Measurements from ENCODE around the gene TLE4.
"Not testable (repeated sequence)": the region's sequence is repeated elsewhere in the genome, so short reads cannot be mapped to it uniquely, and the experiment has no call there.

Gene TLE4

GRCh38 chr9:79571309-79572031, at the start of gene TLE4:
Gene TLE4, plus strand, starts transcription at chr9:79571965. Its CDS starts 826 bp downstream, at chr9:79572791.
- H3K4me1 Mint-ChIP-seq (ENCODE audit: low read depth): peaks cover 34% of the 10 kb centered on the region
- peaks cover 2% of the 10 kb centered on the region for H3K27me3 Mint-ChIP-seq
- no peaks in the 10 kb centered on the region for H3K9me3 Mint-ChIP-seq (ENCODE audit: low read depth)
- H3K27ac Mint-ChIP-seq: no peak within 1 kb of the TSS
- peak within 1 kb of the TSS; percentile 68 for H3K4me3 Mint-ChIP-seq
- H3K36me3 Mint-ChIP-seq: no peaks in the 10 kb centered on the region

DNA sequence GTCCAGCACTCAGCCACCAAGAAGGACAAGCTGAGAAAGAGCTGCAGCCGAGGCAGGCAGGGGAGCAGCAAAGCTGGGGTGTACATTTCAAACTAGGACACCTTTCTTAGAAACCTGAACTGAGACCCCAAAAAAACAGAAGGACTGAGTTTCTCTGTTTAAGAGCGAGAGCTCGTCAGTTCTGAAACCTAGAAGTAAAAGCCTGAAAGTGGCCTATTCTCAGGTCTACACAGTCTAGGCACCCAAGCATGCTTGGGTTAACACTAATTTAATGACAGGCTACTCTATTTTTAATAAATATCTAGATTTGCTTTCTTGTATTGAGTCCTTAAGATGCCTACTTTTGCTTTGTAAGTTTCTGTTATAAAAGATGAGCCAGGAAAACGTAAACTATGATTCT, 49.0 kb upstream of the TLE4 start:
- peaks cover 7% of the 10 kb centered on the region for H3K36me3 Mint-ChIP-seq
- no peak overlapping the region for H3K27ac Mint-ChIP-seq
- H3K4me1 Mint-ChIP-seq (ENCODE audit: low read depth): no peaks in the 10 kb centered on the region
- peaks cover 4% of the 10 kb centered on the region for H3K9me3 Mint-ChIP-seq (ENCODE audit: low read depth)
- no peaks in the 10 kb centered on the region for H3K27me3 Mint-ChIP-seq
- H3K4me3 Mint-ChIP-seq: no peak overlapping the region

GRCh38 chr9:79524266-79524665, 47.5 kb upstream of the TLE4 start:
- Mint-ChIP-seq H3K9me3 (ENCODE audit: low read depth) (peaks cover 4% of the 10 kb centered on the region), H3K4me3 (no peak overlapping the region), H3K27me3 (no peaks in the 10 kb centered on the region), H3K36me3 (peaks cover 7% of the 10 kb centered on the region), H3K27ac (no peak overlapping the region), H3K4me1 (ENCODE audit: low read depth) (no peaks in the 10 kb centered on the region)

GRCh38 chr9:79526149-79526672, 45.6 kb upstream of the TLE4 start:
- H3K36me3 Mint-ChIP-seq: peaks cover 7% of the 10 kb centered on the region
- H3K9me3 Mint-ChIP-seq (ENCODE audit: low read depth): peaks cover 4% of the 10 kb centered on the region
- no peaks in the 10 kb centered on the region for H3K27me3 Mint-ChIP-seq
- no peak overlapping the region for H3K4me3 Mint-ChIP-seq
- H3K4me1 Mint-ChIP-seq (ENCODE audit: low read depth): no peaks in the 10 kb centered on the region
- H3K27ac Mint-ChIP-seq: no peak overlapping the region

- Mint-ChIP-seq H3K27ac (no peak overlapping the region), H3K4me3 (no peak overlapping the region), H3K9me3 (ENCODE audit: low read depth) (no peaks in the 10 kb centered on the region), H3K4me1 (ENCODE audit: low read depth) (no peaks in the 10 kb centered on the region), H3K27me3 (no peaks in the 10 kb centered on the region), H3K36me3 (peaks cover 8% of the 10 kb centered on the region)
These were observed 36.2 kb upstream of the TLE4 start for GRCh38 chr9:79535534-79535933.

DNA sequence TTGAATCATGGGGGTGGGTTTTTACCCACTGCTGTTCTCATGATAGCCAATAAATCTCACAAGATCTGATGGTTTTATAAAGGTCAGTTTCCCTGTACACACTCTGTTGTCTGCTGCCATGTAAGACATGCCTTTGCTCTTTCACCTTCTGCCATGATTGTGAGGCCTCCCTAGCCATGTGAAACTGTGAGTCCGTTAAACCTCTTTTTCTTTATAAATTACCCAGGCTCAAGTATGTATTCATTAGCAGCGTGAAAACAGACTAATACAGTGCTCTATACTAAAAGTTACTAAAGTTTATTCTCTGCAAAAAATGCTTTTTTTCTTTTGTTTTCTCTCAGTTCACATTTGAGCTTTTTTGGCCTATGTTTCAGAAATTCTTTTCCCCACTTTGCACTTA, 33.9 kb upstream of the TLE4 start:
- H3K9me3 Mint-ChIP-seq (ENCODE audit: low read depth): no peaks in the 10 kb centered on the region
- H3K36me3 Mint-ChIP-seq: peaks cover 8% of the 10 kb centered on the region
- H3K4me3 Mint-ChIP-seq: no peak overlapping the region

DNA sequence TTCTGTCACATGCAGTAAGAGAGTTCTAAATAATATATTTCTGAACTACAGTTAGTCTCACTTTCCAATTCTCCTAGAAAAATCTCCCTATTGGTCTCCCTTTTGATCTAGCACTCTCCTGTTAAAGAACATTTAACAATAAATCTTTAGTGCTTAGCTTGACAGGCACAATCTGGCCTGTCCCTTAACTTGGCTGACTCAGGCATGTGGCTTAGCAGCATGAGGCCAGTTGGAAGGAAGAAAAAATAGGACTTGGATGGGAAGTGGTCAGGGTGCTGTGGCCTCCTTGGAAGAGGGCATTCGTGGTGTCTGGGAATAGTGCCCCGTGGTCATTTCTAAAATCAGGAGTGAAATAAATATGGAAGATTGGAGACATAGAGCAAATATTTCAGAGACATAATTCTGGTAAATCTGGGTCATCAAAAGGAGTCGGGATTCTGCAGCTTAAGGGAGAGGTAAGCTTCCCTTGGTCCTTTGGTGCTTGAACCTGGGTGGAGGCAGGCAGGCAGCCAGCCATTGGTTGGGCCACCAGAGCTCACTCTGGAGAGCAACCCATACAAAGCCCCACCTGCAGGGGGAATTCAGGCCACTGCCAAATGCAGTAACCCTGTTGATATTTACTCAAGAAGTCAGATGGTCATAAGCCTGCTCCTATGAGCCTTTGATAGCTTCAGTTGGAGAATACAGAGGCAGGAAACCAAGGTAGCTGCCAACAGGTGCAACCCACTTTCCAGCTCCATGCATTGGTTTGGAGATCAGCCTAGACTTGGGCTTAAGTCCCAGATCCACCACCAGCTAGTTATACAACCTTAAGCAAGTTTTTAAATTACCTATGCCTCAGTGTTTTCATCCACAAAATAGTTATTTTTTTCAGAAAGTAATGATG, 28.8 kb upstream of the TLE4 start:
- Mint-ChIP-seq H3K27me3 (no peaks in the 10 kb centered on the region), H3K9me3 (ENCODE audit: low read depth) (no peaks in the 10 kb centered on the region), H3K27ac (no peak overlapping the region), H3K36me3 (peaks cover 5% of the 10 kb centered on the region), H3K4me3 (no peak overlapping the region), H3K4me1 (ENCODE audit: low read depth) (peaks cover 25% of the 10 kb centered on the region)

More for the DNA sequence above, 33.9 kb upstream of the TLE4 start:
- no peak overlapping the region for H3K27ac Mint-ChIP-seq
- H3K4me1 Mint-ChIP-seq (ENCODE audit: low read depth): peaks cover 2% of the 10 kb centered on the region
- no peaks in the 10 kb centered on the region for H3K27me3 Mint-ChIP-seq

GRCh38 chr9:79544375-79544774, 27.4 kb upstream of the TLE4 start:
- not testable (repeated sequence) for H3K36me3 Mint-ChIP-seq; H3K27me3 Mint-ChIP-seq; H3K9me3 Mint-ChIP-seq (ENCODE audit: low read depth)
- Mint-ChIP-seq H3K27ac (peak overlapping the region; percentile 23), H3K4me1 (ENCODE audit: low read depth) (peaks cover 25% of the 10 kb centered on the region), H3K4me3 (peak overlapping the region; percentile 59)

DNA sequence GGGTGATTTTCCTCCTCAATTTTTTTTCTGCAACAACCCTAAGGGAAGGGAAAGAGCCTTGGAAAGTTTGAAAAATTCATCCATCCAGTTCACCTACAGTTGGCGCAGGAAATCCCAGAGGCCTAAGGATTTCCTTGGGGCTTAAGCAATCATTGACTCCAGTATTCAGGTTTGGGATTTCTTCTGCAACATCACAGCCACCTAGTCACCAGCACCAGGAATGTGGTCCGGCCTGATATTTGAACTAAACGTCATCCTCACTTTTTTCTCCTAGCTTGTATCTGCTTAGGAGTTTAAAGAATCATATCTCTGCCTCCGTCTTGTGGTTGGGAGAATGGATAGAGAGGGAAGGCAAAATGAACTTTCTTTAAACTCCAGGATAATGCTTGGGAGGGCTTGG, 20.2 kb upstream of the TLE4 start:
- Mint-ChIP-seq H3K9me3 (ENCODE audit: low read depth) (peaks cover 3% of the 10 kb centered on the region), H3K36me3 (no peaks in the 10 kb centered on the region), H3K27me3 (no peaks in the 10 kb centered on the region), H3K4me3 (no peak overlapping the region), H3K27ac (no peak overlapping the region), H3K4me1 (ENCODE audit: low read depth) (no peaks in the 10 kb centered on the region)

DNA sequence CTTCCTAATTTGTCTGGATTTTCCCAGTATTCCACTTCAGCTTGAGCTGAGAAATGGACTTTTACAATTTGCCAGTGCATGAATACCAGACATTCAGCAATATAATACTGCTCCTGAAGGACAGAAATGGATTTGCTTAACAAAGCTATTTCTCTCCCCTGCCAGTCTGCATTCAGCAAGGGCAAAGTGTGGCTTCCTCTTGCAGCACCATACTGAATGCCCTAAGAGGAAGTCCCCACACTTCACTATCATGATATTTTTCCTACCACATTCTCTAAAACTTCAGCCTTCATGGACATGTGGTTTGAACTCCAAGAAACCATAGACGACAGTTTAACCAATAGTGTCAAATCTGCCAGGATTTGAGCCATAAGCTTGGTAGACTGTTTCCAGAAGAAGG, 19.8 kb upstream of the TLE4 start:
- H3K9me3 Mint-ChIP-seq (ENCODE audit: low read depth): peaks cover 3% of the 10 kb centered on the region

GRCh38 chr9:79555474-79556089, 16.2 kb upstream of the TLE4 start:
- peaks cover 2% of the 10 kb centered on the region for H3K4me1 Mint-ChIP-seq (ENCODE audit: low read depth)
- H3K4me3 Mint-ChIP-seq: no peak overlapping the region
- H3K27ac Mint-ChIP-seq: no peak overlapping the region
- no peaks in the 10 kb centered on the region for H3K36me3 Mint-ChIP-seq
- H3K9me3 Mint-ChIP-seq (ENCODE audit: low read depth): peaks cover 2% of the 10 kb centered on the region
- H3K27me3 Mint-ChIP-seq: no peaks in the 10 kb centered on the region

More for the DNA sequence above, 19.8 kb upstream of the TLE4 start:
- Mint-ChIP-seq H3K27ac (no peak overlapping the region), H3K4me1 (ENCODE audit: low read depth) (no peaks in the 10 kb centered on the region), H3K36me3 (no peaks in the 10 kb centered on the region), H3K27me3 (no peaks in the 10 kb centered on the region), H3K4me3 (no peak overlapping the region)

DNA sequence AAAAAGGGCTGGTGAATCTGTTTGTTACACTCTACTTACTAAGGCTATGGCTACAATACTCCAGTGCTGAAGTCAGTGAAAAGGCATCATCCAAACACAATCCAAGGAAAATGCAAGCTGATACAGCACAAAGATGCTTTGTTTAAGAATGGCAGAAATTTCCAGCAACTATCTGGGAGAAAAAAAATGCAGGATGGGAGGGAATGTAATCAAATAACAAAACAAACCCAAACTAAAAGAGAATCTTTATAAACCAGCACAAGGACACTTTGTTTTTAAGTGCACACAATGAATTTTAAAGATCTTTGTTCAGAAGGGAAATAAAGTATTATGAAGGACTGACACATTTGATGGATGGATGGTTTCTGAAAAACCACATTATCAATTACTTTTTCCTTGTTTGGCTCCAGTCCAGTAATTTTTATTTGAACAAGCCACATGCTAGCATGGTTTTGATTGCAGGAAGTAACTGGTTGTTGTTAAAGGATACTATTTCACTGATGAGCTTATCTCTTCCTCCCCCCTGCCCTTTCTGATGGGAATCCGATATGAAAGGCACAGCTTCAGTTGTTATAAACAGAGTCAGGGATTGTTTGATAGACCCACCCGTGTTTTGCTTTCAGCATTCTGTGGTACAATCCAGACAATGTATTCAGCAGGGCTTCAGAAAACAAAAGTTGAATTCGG, 12.1 kb upstream of the TLE4 start:
- peaks cover 2% of the 10 kb centered on the region for H3K27me3 Mint-ChIP-seq
- peaks cover 2% of the 10 kb centered on the region for H3K4me1 Mint-ChIP-seq (ENCODE audit: low read depth)
- no peak overlapping the region for H3K27ac Mint-ChIP-seq
- no peak overlapping the region for H3K4me3 Mint-ChIP-seq
- peaks cover 2% of the 10 kb centered on the region for H3K36me3 Mint-ChIP-seq
- no peaks in the 10 kb centered on the region for H3K9me3 Mint-ChIP-seq (ENCODE audit: low read depth)

DNA sequence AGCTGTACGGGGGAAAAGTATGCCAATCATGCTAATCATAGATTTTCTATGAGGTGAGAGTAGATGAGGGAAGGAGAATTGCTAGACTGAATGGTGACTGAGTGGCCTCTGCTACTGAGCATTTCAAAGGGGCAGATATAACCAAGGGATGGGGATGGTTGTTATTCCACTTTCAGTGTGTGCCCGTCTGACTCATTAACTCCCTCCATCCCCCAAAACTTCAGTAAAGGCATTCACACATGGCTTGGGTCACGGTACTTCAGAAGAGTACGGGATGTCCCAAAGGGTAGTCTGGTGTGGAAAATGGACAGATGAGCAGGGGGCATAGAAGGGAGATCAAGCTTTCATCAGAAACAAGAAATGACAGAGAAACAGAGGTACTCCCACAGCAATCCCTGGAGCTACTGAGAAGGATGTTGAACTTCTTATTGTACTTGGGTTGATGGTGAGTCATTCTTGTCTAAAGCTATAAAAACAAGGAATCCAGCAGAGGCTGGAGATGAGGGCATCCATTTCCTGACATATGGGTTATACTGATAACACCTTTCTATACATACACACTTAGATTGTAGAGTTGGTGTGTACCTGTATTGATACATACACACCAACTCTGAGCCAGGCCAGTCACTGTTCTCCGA, 8.9 kb upstream of the TLE4 start:
- Mint-ChIP-seq H3K4me1 (ENCODE audit: low read depth) (peaks cover 7% of the 10 kb centered on the region), H3K27me3 (peaks cover 5% of the 10 kb centered on the region), H3K4me3 (no peak overlapping the region), H3K27ac (no peak overlapping the region), H3K9me3 (ENCODE audit: low read depth) (no peaks in the 10 kb centered on the region), H3K36me3 (peaks cover 2% of the 10 kb centered on the region)

- peaks cover 2% of the 10 kb centered on the region for H3K36me3 Mint-ChIP-seq
- peaks cover 7% of the 10 kb centered on the region for H3K4me1 Mint-ChIP-seq (ENCODE audit: low read depth)
- H3K4me3 Mint-ChIP-seq: no peak overlapping the region
- no peak overlapping the region for H3K27ac Mint-ChIP-seq
- peaks cover 5% of the 10 kb centered on the region for H3K27me3 Mint-ChIP-seq
- no peaks in the 10 kb centered on the region for H3K9me3 Mint-ChIP-seq (ENCODE audit: low read depth)
These were observed 7.7 kb upstream of the TLE4 start for GRCh38 chr9:79564105-79564504.

All from activated naive CD8-positive, alpha-beta T cell (primary cell).